HG03460 (cell line): Measurements from ENCODE around the gene OR4M1.
"Not testable (repeated sequence)": the region's sequence is repeated elsewhere in the genome, so short reads cannot be mapped to it uniquely, and the experiment has no call there.

ENCODE experiments used
- ATAC-seq: cut with Tn5 transposase; IDR thresholded peaks from one replicate; pipeline ENCODE4 v1.9.1; 2021; ENCODE audit not compliant: unreplicated experiment

OR4M1 gene

GRCh38 chr14:19821016-19821415, 47.7 kb downstream of the OR4M1 start:
- not testable (repeated sequence) for ATAC-seq

GRCh38 chr14:19823178-19823577, 49.9 kb downstream of the OR4M1 start:
- no peak for ATAC-seq

DNA sequence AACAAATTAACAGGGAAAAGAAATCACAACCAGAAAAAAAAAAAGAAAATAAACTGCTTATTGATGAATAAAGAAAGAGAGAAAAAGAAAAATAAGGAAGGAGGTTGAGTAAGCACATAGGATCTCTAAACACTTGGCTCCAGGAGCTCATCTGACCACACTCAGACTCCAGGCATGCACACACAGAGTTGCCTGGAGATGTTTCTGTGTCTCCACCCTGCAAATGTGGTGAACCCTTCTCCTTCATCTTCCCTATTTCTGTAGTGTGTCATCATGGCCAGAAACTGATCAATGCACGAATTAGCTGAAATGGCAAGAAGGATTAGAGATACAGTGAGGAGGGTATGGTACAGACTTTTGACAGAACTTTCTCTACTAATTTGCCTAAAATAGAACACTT, 50.5 kb downstream of the OR4M1 start:
- ATAC-seq = no peak

GRCh38 chr14:19827626-19828244, 54.4 kb downstream of the OR4M1 start:
- not testable (repeated sequence) for ATAC-seq

GRCh38 chr14:19828314-19828713, 55.0 kb downstream of the OR4M1 start:
- ATAC-seq = no peak
